ENCODE data around the gene ARHGAP40.

ARHGAP40 gene

DNA sequence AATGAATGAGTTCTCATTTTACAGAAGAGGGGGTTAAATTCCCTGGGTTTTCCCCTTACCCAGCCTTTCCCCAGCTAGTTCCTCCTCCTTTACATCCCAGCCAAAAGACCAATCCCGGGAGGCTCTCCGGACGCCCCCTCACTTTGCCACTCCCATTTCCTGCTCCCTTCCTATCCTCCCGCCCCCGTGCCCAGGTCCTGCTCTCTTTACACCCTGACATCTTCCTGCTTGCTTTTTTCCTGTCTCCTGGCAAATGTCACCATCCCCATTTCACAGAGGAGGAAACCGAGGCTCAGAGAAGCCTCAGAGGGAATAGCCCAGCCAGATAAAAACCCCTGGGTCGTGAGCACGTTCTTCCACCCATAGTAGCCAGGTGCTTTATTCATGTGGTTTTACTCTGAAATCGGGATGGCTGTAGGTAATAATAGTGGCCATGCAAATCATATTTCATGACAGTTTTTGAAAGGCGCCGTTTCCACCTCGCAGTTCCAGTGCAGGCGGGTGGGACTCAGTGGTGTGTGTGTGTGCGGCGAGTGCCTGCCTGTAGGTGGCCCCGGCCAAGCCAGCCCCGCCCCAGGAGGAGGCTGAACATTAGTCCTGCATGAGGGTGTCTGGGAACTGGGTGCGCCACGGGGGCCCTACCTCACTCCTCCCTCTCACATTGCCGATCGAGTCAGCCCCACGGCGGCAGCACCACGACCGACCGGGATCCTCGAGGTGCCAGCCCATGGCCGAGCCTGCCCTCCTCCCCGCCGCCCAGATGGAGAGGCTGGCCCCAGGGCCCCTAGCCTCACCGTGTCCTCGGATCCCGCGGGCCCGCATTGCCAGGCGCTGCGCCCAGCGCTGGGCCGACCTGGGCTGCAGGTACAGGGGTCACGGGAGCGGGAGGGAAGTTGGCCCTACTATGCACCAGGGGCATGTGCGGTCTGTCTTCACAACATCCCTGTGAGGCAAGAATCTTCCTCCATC lies at the start of gene ARHGAP40:
TSS of gene ARHGAP40 (plus strand) at position 594 of the 969 bp plus-strand sequence.
- peak; percentile 41 to 44 for DNase-seq

DNA sequence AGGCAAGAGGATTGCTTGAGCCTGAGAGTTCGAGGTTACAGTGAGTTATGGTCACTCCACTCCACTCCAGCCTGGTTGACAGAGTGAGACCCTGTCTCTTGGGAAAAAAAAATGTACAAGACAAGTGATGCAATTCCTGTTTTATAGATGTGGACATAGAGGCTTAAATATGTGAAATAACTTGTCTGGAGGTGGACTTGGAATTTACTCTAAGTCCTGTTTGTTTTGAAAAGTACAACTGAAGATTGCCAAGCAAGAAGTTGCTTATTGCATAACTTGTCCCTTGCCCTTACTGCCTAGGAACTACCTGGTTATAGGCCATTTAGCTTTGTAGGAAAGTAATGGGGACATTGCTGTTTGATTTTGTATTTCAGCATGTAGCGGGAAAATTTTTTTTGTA lies 46.6 kb upstream of the ARHGAP40 start:
- peak in 1 of 2 donors; percentile 19 for DNase-seq

DNA sequence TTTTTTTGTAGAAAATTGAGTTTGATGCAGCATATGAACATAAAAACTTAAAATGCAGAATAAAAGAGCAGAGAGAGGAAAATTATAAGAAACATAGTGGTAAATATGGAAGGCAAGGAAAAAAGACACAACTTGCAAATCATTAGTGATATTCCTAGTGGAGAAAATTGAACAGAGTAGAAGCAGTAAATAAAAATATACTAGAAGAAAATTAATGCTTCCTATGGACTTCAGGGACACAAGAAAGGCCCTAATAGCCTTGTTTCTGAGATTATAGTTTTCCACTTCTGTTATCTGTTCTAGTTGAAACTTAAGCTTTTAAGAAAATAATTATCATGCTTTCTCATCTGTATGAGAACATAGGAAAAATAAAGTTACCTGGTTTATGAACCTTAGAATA lies 46.2 kb upstream of the ARHGAP40 start:
- no peak for DNase-seq

DNA sequence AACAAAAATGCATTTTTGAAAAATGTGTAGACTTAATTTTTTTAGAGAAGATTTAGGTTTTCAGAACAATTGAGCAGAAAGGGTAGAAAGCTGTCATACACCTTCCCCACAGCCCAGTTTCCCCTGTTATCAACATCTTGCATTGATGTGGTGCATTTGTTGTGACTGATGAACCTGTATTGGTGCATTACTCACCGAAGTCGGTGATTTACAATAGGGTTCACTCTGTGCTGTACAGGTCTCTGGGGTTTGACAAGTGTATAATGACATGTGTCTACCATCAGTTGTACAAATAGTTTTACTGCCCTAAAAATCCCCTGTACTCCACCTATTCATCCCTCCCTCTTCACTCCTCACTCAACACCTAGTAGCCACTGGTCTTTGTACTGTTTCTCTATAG lies 44.4 kb upstream of the ARHGAP40 start:
- DNase-seq = no peak

GRCh38 chr20:38558596-38559360 lies 42.8 kb upstream of the ARHGAP40 start:
- no peak for DNase-seq

- DNase-seq = no peak
Observed at GRCh38 chr20:38559764-38560163, 41.8 kb upstream of the ARHGAP40 start.

- DNase-seq = no peak
Observed at GRCh38 chr20:38563802-38564431, 37.7 kb upstream of the ARHGAP40 start.

DNA sequence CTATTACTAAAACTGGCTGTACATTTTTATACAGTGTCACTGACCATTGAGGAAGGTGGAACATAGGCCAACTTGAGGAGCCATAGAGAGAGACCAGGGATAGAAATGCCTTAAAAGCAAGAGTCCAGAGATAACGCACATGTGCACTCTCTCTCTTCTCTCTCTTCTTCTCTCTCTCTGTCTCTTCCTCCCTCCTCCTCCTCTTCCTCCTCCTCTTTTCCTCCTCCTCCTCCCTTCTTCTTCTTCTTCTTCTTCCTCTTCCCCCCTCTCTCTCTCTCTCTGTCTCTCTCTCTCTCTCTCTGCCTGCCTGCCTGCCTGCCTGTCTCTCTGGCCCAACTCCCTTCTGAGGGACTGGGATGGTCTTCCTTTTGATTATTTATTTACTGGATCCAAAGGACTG lies 36.9 kb upstream of the ARHGAP40 start:
- no peak for DNase-seq

DNA sequence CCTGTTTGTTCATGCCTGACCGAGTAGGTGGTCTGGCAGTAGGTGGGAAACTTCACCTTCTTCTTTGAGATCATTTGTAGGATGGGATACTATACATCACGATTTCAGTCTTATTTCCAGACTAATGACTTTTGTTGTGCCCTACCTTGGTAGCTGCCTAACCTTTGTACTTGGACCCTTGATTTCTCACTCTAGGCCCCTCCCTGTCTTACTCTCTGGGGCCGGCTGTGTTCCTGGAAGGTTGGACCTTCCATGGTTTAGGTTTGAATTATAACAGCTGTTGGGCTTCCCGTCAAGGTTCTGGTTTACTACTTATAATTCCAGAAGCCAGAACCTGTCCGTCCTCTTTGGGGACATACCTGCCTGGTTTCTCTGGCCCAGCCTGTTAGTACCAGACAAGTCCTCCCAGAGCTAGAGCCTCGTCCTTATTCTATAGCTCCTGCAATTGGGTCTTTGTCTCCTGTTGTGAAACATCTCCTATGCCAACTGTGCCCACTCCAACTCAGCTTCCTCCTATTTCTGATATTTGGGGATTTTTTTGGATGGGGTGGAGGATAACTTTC lies 35.5 kb upstream of the ARHGAP40 start:
- DNase-seq = no peak

- DNase-seq = peak; percentile 61 to 63
Observed at GRCh38 chr20:38569747-38570525, 31.7 kb upstream of the ARHGAP40 start.

- peak in 1 of 2 donors; percentile 23 for DNase-seq
Observed at GRCh38 chr20:38573413-38573812, 28.2 kb upstream of the ARHGAP40 start.

DNA sequence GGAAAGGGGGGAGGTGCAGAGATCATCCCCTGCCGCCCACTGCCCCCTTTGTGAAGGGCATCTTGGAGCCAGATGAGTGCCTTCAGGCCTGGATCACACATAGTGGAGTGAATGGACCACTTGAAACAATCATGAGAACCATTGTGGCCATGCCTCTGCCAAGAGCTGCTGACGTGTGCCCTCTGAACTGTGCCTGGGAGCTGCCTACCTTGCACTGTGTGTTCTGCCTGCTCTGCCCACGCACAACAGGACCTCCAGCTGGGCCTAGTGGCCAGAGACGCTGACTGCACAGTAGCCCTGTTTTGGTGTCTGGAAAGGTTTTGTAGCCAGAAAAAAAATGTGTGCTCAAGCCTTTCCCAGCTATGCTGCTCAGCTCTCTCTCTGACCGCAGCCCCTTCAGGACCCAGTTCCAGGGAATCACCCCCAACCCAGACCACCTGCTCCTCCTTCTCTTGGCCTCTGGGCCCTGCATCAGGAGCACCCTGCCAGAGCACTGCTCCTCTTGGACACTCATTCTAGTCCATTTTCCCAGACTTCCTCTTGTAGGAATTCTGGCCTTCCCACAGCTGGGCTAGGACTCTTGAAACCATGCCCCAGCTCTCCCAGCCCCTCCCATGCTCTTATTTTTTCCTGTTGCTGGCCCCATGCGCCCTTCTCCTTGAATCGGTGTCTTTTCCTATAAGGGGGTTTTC lies 22.2 kb upstream of the ARHGAP40 start:
- DNase-seq = no peak

GRCh38 chr20:38579921-38580320 lies 21.7 kb upstream of the ARHGAP40 start:
- no peak for DNase-seq

- DNase-seq = no peak
Observed at GRCh38 chr20:38581013-38581412, 20.6 kb upstream of the ARHGAP40 start, which contains the start of gene ADIG. Gene ADIG, plus strand, starts transcription at chr20:38581197. Its CDS starts 54 bp downstream, at chr20:38581251.

GRCh38 chr20:38581830-38582358 lies 19.7 kb upstream of the ARHGAP40 start:
- no peak for DNase-seq

- no peak for DNase-seq
Observed at GRCh38 chr20:38583306-38583705, 18.3 kb upstream of the ARHGAP40 start.

DNA sequence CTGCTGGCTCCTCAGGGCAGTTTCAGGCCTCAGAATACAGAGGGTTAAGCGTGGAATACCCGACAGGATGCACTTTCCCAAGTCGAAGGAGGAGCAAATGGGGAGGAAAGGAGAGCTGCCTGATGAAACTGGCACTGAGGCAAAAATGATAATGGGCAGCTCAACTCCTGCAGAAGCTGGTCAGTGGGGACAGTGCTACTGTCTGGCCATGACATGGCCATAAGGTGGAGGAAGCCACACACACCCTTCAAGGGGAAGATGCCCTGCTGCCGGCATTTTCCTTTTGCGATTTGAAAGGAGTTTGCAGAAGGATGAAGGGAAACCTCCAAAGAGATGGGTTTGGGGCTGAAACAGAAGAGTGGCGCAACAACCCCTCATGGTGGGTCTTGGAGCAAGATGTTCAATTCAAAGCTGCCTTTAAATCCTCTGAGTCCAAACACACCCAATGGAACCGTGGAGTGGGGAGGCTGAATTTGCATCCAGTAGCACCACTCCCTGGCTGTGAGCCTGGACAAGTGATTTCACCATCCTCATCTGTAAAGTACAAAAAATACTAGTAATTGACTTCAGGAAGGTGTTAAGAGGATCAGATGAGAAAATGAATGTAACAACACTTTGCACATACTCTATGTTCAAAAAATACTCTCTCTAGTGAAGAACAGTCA lies 17.4 kb upstream of the ARHGAP40 start:
- no peak for DNase-seq

DNA sequence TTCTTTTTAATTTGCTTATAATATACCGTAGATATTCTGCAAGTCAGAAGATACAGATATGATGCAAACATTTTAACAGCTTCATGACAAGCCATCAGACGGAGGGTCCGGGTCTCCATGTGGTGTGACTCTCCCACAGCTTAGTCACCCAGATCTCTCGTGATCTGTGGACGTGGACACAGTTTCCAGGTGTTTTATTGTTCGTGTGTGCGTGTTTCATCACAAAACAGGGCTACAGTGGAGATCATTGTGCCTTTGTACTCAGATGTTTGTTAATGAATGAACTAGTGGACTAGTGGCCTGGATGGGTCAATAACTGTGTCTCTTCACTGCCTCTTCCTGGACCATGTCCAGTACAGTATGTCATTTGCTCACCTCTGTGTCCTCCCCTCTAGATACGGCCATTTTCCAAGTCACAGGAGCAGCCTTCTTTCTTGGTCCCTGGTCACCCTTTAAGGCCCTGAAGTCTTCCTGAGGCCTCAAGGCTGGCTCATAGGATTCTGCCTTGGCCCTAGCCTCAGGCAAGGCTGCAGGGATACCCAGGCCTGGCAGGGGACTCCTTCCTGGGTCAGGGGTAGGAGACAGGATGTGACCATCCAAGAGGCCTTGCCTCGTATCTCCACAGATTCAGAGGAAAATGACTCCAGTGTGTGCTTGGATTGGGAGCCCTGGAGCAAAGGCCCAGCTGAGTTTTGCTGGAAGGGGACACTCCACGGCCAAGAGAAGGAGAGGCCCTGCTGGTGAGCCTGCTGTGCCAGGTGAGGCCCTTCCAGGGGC lies 16.0 kb upstream of the ARHGAP40 start:
- no peak for DNase-seq

DNA sequence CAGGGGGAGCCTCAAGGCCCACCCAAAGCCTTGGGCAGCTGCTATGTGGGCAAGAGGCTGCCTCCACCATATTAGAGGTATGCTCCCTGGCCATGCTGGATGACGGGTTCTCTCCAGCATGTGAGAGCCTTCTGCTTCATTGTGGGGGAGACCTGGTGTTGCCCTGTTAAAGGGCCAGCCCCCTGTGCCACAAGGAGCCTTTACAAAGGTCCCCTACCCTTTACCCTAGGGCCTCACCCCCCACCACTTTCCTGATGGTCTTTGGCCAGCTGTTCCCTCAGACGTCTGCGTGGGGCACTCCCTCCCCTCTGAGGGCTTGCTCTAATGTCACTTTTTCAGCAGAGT lies 15.5 kb upstream of the ARHGAP40 start:
- DNase-seq = no peak

- no peak for DNase-seq
Observed at GRCh38 chr20:38588303-38588702, 13.3 kb upstream of the ARHGAP40 start.

Data from inflammatory macrophage treated with lipopolysaccharide for 1 hour (primary cell).